Superior temporal gyrus (tissue), 1 donor: ENCODE results near the gene HHEX.
"Not testable (repeated sequence)": the region's sequence is repeated elsewhere in the genome, so short reads cannot be mapped to it uniquely, and the experiment has no call there.

Experiments used
- DNase-seq: peaks from one replicate; pipeline ENCODE4 v3.0.0-alpha.2; 2016; ENCODE audit errors: extremely low spot score

HHEX gene

DNA sequence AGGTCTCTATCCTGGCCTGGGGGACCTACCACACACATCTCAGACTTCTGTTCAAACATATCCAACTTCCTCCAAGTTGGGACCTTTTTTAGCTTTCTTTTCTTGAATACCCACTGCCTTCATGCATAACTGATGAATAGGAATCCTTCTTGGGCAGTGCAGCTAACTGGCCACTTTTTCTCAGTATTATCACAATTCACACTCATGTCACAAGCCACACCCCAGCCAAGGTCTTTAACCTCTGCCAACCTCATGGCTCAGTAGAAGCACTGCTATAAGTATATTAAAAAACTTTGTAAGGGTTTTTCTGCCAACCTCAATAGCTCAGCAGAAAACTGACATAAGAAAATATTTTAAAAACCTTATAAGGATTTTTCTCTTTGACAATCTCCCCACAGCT, 44.5 kb downstream of the HHEX start:
- no peak for DNase-seq

DNA sequence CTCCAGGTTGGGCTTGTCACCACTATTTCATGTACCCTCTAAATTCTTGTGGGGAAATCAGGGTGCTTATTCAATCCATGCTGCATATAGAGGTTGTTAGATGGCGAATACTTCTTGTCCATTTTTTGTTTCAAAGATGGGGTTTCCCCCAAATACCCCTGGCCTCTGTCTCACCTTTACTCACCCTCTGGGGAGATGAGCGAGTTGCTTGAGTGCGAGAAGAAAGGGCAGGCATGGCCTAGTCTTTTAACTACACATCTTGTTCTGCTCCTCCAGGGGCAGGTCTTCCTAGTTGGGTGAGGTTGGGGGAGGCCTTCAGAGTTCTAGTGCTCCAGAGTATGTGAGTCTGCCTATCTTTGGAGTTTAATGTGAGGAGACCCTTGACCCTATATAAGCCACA, 46.2 kb downstream of the HHEX start:
- no peak for DNase-seq

DNA sequence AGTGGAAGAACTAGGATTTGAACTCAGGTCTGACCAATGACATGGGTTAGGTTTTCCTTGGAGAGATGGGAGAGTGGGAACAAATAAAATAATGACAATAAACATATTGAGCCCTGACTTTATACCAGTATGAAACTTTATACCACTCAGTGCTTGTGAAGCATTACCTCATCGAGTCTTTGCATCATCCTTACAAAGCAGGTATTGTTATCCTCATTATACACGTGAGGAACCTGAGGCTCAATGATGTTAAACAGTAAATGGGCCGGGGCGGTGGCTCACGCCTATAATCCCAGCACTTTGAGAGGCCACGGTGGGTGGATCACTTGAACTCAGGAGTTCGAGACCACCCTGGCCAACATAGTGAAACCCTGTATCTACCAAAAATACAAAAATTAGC, 47.7 kb downstream of the HHEX start:
- DNase-seq: no peak

DNA sequence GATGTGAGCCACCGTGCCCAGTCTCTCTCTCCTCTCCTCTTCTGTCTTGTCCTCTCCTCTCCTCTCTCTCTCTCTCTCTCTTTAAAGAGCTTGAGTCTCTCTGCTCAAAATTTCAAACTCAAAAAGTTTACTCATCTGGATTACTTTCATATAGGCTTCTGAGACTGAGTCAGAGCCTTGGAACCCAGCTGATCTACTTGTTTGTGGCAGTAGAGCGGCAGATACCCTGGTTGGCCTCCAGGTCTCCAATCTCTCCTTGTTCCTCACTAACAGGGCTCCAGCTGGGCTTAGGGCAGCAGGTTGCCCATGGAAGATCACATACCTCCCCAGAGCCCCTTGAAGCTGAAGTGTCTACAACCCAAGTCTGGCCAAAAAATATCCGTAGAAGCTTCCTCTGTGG, 51.0 kb downstream of the HHEX start:
- no peak for DNase-seq

DNA sequence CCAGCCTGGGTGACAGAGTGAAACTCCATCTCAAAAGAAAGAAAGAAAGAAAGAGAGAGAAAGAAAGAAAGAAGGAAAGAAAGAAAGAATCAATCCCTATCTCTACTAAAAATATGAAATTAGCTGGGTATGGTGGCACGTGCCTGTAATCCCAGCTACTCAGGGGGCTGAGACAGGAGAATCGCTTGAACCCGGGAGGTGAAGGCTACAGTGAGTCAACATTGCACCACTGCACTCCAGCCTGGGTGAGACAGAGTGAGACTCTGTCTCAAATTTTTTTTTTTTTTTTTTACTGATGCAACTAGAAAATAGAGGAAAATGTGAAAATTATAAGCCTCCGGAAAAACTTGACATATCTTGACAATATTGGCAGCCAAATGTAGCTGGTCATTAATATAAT, 52.0 kb downstream of the HHEX start:
- DNase-seq: not testable (repeated sequence)

DNA sequence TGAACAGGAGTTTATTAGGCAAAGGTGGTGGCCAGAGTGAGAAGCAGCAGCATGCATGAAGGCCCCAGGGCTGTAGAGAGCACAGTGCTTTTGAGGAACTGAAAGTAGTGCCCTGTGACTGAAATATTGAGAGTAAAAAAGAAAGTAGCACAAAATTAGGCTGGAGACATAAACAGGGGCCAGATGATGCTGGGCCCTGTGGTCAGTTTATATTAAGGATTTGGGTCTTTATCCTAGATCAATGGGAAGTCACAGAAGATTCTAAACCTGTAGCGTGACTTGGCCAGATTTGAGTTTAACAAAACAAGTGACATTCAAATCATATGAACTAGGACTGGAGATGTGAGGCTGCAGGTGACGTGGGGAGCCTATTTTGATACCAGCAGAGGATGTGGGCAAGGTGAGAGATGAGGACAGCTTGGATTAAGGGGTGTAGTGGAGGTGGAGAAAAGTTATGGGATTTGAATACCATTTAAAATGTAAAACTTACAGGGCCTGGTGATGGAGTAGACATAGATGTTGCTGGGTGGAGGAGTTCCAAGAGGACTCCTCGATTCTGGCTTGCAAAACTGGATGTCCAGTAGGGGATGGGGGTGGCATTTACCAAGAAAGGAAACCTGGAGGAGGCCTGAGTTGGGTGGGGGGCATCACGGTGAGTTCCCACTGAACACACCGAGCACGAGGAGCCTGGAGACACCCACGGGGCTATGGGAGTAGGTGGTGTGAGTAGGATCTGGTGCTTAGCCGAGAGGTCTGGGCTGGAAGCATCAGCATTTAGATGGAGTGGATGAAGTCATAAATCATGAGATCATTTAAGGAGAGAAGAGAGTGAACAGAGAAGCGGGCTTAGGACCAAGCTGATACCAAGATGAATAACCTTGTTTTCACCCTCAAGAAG, 52.8 kb downstream of the HHEX start:
- no peak for DNase-seq
